Esophagus squamous epithelium (tissue), 4 donors: ENCODE results near the gene CDC42.
"Not testable (repeated sequence)": the region's sequence is repeated elsewhere in the genome, so short reads cannot be mapped to it uniquely, and the experiment has no call there.

Experiments
- POLR2A ChIP-seq, 4 donors: fragments of 450-650 bp; IDR thresholded peaks; one replicate each; pipeline ENCODE4 v1.6.1; 2017; ENCODE audit warnings: antibody characterized with exemption in 4 of 4, mild to moderate bottlenecking in 4 of 4, moderate library complexity in 3 of 4
- TF ChIP-seq, protein P1 (sequence below), 6 experiments: fragments of 450-650 bp in 4 of 6; fragments of 200-600 bp in 2 of 6; sonication (generic) in 2 of 6; IDR thresholded peaks; one replicate each; pipeline ENCODE4 v1.5.1; 2016 to 2019; ENCODE audit warnings: antibody characterized with exemption in 6 of 6, mild to moderate bottlenecking in 4 of 6, moderate library complexity in 4 of 6

DNA sequence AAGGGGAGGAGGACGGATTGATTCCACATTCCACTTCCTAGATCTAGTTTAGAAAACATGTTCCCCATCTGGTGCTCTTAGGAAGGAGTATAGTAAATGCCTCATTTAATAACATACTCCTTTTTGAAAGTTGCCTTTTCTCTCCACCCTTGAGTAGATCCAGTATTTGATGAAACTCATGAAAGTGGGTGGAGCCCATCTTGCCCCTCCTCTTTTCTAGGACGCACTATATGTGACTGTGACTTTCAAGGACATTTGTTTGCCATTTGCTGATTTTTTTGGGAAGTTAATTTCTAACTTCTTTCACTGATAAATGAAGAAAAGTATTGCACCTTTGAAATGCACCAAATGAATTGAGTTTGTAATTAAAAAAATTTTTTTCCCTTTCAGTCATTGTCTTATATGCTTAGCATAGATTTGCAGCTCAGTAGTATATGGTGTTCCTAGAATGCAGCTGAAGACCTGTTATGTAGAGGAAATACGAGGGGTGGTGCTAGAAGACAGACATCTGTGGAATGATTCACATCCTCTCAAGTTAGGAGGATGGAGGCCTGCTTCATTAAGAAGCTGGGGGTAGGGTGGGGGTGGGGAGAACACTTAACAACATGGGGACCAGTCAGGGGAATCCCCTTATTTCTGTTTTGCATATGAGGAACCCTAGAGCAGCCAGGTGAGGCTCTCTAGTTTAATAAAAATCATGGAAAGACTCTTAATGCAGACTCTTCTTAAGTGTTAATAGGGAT lies 39.7 kb downstream of the CDC42 start:
- TF ChIP-seq, protein P1, sequence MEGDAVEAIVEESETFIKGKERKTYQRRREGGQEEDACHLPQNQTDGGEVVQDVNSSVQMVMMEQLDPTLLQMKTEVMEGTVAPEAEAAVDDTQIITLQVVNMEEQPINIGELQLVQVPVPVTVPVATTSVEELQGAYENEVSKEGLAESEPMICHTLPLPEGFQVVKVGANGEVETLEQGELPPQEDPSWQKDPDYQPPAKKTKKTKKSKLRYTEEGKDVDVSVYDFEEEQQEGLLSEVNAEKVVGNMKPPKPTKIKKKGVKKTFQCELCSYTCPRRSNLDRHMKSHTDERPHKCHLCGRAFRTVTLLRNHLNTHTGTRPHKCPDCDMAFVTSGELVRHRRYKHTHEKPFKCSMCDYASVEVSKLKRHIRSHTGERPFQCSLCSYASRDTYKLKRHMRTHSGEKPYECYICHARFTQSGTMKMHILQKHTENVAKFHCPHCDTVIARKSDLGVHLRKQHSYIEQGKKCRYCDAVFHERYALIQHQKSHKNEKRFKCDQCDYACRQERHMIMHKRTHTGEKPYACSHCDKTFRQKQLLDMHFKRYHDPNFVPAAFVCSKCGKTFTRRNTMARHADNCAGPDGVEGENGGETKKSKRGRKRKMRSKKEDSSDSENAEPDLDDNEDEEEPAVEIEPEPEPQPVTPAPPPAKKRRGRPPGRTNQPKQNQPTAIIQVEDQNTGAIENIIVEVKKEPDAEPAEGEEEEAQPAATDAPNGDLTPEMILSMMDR (IDR thresholded peaks at IDR 0.05), result not testable (repeated sequence)
- not testable (repeated sequence) for TF ChIP-seq POLR2A (IDR thresholded peaks at IDR 0.05)
